ENCODE measurements around the gene DOCK3. TPM values are rescaled to one million over a fixed set of nuclear protein-coding genes. Genes with fewer than 3 reads are reported as not detected.

The DOCK3 gene
- total and polyA plus RNA-seq, 10 of the 15 experiments (the other 5 are each of a cell fraction or from before 2014, with no cell fraction given) = 0.02 to 0.52 (median 0.04) TPM; not detected in 5

DNA sequence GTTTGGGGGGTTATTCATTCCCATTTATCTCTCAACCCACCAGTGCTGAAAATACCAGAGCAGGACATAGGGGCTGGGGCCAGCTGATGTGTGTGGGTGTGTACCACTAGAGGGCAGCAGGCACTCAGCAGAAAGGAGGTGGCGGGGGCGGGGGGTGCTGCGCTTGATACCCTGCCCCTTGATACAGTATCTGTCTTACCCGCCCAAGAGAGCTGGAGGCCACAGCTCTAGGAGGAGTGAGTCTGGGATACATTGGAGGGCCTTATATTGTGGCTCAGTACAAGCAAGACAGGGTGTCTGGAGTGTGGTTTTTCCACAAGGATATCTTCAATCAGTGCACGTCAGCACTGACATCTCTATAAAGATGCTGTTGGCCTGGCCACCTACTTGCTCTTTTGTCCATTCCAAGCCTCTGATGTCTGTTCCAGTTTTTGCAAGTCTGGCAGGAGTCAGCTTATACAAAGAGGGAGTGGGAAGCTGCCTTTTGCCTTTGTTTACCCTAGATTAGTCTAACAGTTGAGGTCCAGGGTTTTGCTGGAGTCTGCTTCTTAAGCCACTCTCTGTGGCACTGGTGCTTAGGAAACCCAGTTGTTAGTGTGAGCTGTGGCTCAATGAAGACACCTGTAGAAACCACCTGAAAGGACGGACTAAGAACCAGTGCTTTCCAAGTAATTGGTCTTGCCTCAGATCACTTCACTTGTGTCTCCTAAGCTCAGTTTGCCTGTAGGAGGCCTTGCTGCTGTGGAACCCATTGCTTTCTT is 714.9 kb downstream of the DOCK3 start:
- in situ Hi-C loops (cut with MboI) (loop anchor here (5.0 to 10.0 kb wide), 3 partner anchors 293 to 1055 kb away; partner anchors contain the start of genes CYB561D2, NPRL2 and TMEM115), intact Hi-C loops (cut with micrococcal nuclease; ENCODE audit: unreplicated experiment) (loop anchor here (5.0 kb wide), 4 partner anchors 108 to 822 kb away; partner anchors contain the start of genes C3orf18, HEMK1 and TEX264)
- RAD21 ChIA-PET (ENCODE audit: unreplicated experiment) = interaction anchor here (1.4 to 1.7 kb wide), 3 partner anchors 110 to 409 kb away, joined by 5 to 8 read pairs (median 5); partner anchors contain the start of gene DCAF1
- POLR2A ChIA-PET = interaction anchor here (2.1 kb wide), 1 partner anchor 110 kb away, joined by 6 read pairs; the partner anchor contains the start of gene DCAF1
- DNase-seq (ENCODE audit: low read depth, low spot score) = no peak
- no peak overlapping the region for H3K27ac ChIP-seq (ENCODE audit: control insufficient read depth, insufficient read depth)
- H3K27me3 ChIP-seq (replicated peaks in 1 of 2; ENCODE audit: control insufficient read depth in 2 of 2, insufficient read depth in 2 of 2, low read length in 1 of 2) = no peaks in the 10 kb centered on the region
- H3K4me1 ChIP-seq (ENCODE audit: control insufficient read depth, insufficient read depth, low read length) = peaks cover 24% of the 10 kb centered on the region
- peaks cover 13% of the 10 kb centered on the region; the same call in 1 of the 2 replicates for H4K20me1 ChIP-seq (ENCODE audit: control insufficient read depth, insufficient read depth)
- peaks cover 69% of the 10 kb centered on the region for H3K79me2 ChIP-seq (ENCODE audit: control insufficient read depth, insufficient read depth, low read length)
- BruUV-seq (replicated peaks) = no TSS peak
- no peak overlapping the region for H3K4me3 ChIP-seq
- H3K9ac ChIP-seq (ENCODE audit: control insufficient read depth, insufficient read depth, low read length) = no peak overlapping the region
- peak; percentile 65 for FAIRE-seq
- SMC1A ChIA-PET (ENCODE audit: uncharacterized antibody, unreplicated experiment) = interaction anchor here (0.7 to 2.0 kb wide), 5 partner anchors 26 to 776 kb away, joined by 3 to 13 read pairs (median 3); partner anchors contain the start of gene DCAF1
- H3K9me3 ChIP-seq (replicated peaks; ENCODE audit: control insufficient read depth, insufficient read depth, low read length) = no peaks in the 10 kb centered on the region
- CTCF ChIA-PET = interaction anchor here (0.6 to 4.4 kb wide), 21 partner anchors 12 to 1039 kb away, joined by 3 to 37 read pairs (median 5); partner anchors contain the start of genes C3orf18, CISH, CYB561D2 and DCAF1
- no peak overlapping the region for H3K4me2 ChIP-seq (ENCODE audit: control insufficient read depth, insufficient read depth)
- H3K36me3 ChIP-seq (ENCODE audit: control insufficient read depth in 2 of 2, insufficient read depth in 2 of 2, low read length in 1 of 2) = peaks cover 15 to 30% of the 10 kb centered on the region in 2 experiments
- H2AFZ ChIP-seq (ENCODE audit: control insufficient read depth, low read depth, low read length) = no peak overlapping the region
- 24% methylated on average over 6 of the region's 6 CpGs for WGBS (ENCODE audit: insufficient coverage, insufficient replicate concordance, low lambda C conversion rate, missing lambda C conversion rate)
- ATAC-seq = peak; percentile 7; the same call in 2 of the 3 replicates
- TF ChIP-seq, protein P1, sequence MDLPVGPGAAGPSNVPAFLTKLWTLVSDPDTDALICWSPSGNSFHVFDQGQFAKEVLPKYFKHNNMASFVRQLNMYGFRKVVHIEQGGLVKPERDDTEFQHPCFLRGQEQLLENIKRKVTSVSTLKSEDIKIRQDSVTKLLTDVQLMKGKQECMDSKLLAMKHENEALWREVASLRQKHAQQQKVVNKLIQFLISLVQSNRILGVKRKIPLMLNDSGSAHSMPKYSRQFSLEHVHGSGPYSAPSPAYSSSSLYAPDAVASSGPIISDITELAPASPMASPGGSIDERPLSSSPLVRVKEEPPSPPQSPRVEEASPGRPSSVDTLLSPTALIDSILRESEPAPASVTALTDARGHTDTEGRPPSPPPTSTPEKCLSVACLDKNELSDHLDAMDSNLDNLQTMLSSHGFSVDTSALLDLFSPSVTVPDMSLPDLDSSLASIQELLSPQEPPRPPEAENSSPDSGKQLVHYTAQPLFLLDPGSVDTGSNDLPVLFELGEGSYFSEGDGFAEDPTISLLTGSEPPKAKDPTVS (IDR thresholded peaks at IDR 0.05; ENCODE audit: low read depth, low read length) = no peak
- TF ChIP-seq SMARCA5 (IDR thresholded peaks at IDR 0.05) (0 out of 2 replicates have a peak, but pooled peaks have one; percentile 13), EED (IDR thresholded peaks at IDR 0.05; ENCODE audit: low read depth) (no peak), RUNX3 (IDR thresholded peaks at IDR 0.05; ENCODE audit: low read length) (0 out of 2 replicates have a peak, but pooled peaks have one; percentile 7), TCF12 (IDR thresholded peaks at IDR 0.05; ENCODE audit: low read depth, low read length) (0 out of 2 replicates have a peak, but pooled peaks have one; percentile 38), ZSCAN29 (IDR thresholded peaks at IDR 0.05) (no peak), LARP7 (IDR thresholded peaks at IDR 0.05) (no peak), YY1 (IDR thresholded peaks at IDR 0.05; ENCODE audit: low read depth, low read length) (0 out of 2 replicates have a peak, but pooled peaks have one; percentile 31), BMI1 (IDR thresholded peaks at IDR 0.05; ENCODE audit: borderline replicate concordance) (no peak), GATAD2B (conservative IDR thresholded peaks at IDR 0.05; ENCODE audit: low read depth) (no peak), STAT3 (IDR thresholded peaks at IDR 0.05; ENCODE audit: low read depth, low read length) (no peak), MTA3 (IDR thresholded peaks at IDR 0.05; ENCODE audit: borderline replicate concordance, low read length) (no peak), CHD4 (IDR thresholded peaks at IDR 0.05) (no peak), NRF1 (conservative IDR thresholded peaks at IDR 0.05; ENCODE audit: low read depth, low read length) (no peak), POLR2AphosphoS5 (IDR thresholded peaks at IDR 0.05; ENCODE audit: low read length) (peak; percentile 48; the same call in 1 of the 2 replicates), NFYB (IDR thresholded peaks at IDR 0.05; ENCODE audit: insufficient read depth, low read depth, low read length) (no peak), RAD21 (IDR thresholded peaks at IDR 0.05; ENCODE audit: insufficient read depth, low read depth, low read length) (peak; percentile 56), CREB1 (IDR thresholded peaks at IDR 0.05; ENCODE audit: low read depth) (peak; percentile 26; the same call in 1 of the 2 replicates)
- TF ChIP-seq, protein P2, sequence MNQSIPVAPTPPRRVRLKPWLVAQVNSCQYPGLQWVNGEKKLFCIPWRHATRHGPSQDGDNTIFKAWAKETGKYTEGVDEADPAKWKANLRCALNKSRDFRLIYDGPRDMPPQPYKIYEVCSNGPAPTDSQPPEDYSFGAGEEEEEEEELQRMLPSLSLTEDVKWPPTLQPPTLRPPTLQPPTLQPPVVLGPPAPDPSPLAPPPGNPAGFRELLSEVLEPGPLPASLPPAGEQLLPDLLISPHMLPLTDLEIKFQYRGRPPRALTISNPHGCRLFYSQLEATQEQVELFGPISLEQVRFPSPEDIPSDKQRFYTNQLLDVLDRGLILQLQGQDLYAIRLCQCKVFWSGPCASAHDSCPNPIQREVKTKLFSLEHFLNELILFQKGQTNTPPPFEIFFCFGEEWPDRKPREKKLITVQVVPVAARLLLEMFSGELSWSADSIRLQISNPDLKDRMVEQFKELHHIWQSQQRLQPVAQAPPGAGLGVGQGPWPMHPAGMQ (IDR thresholded peaks at IDR 0.05; ENCODE audit: borderline replicate concordance) = no peak
- TF ChIP-seq, protein P3, sequence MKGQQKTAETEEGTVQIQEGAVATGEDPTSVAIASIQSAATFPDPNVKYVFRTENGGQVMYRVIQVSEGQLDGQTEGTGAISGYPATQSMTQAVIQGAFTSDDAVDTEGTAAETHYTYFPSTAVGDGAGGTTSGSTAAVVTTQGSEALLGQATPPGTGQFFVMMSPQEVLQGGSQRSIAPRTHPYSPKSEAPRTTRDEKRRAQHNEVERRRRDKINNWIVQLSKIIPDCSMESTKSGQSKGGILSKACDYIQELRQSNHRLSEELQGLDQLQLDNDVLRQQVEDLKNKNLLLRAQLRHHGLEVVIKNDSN (IDR thresholded peaks at IDR 0.05; ENCODE audit: borderline replicate concordance, extremely low read length, insufficient read depth, low read depth, low read length) = no peak
